IMR-90 (cell line): Measurements from ENCODE around the gene ACTR3C. TPM values are rescaled to one million over a fixed set of nuclear protein-coding genes. Genes with fewer than 3 reads are reported as not detected.
A peak's percentile ranks its signal among the peaks of the same experiment; 100 is the strongest.

Source experiments
- ATAC-seq: fragments of 200-7000 bp; cut with Tn5 transposase; 2 replicates; pipeline ENCODE4 v1.9.1; 2020; ENCODE audit warnings: low read depth, mild to moderate bottlenecking, moderate library complexity
- BruUV-seq: library from RNA; stranded (reverse); fragments of 400-500 nt; replicated peaks from 2 replicates; lab custom pipeline; 2021; lab: Mats Ljungman, UMichigan
- CTCF ChIA-PET: fragments of 300-600 bp; formaldehyde crosslinking; extraction: SDS; loops from one replicate; lab custom pipeline; 2021; ENCODE audit warnings: antibody characterized with exemption; lab: Yijun Ruan, JAX
- POLR2A ChIA-PET: fragments of 300-600 bp; sonication (Branson Sonifier 250); formaldehyde crosslinking; loops from one replicate; lab custom pipeline; 2022; ENCODE audit warnings: antibody characterized with exemption; ENCODE audit not compliant: unreplicated experiment; lab: Charles Lee
- DNase-seq: peaks from one replicate; pipeline ENCODE4 v3.0.0; 2013
- H2AFZ ChIP-seq: replicated peaks from 2 replicates; pipeline ENCODE3; 2013; ENCODE audit warnings: low read length, mild to moderate bottlenecking; ENCODE audit not compliant: poor library complexity
- H2AK5ac ChIP-seq: 2 replicates; pipeline ENCODE4 v1.6.1; 2013; ENCODE audit warnings: low read depth, low read length, inconsistent platforms
- H2AK9ac ChIP-seq: replicated peaks from 2 replicates; pipeline ENCODE3; 2013; ENCODE audit warnings: mild to moderate bottlenecking, low read depth, low read length, moderate library complexity; ENCODE audit not compliant: poor library complexity
- H2BK120ac ChIP-seq: 2 replicates; pipeline ENCODE4 v1.6.1; 2013; ENCODE audit warnings: low read depth, low read length, inconsistent platforms
- H2BK15ac ChIP-seq: 3 replicates; pipeline ENCODE4 v1.6.1; 2013; ENCODE audit warnings: low read depth, low read length, inconsistent platforms
- H2BK20ac ChIP-seq: 2 replicates; pipeline ENCODE4 v1.6.1; 2013; ENCODE audit warnings: low read depth, mild to moderate bottlenecking, inconsistent platforms, low read length, moderate library complexity
- H2BK5ac ChIP-seq: 2 replicates; pipeline ENCODE4 v1.6.1; 2013; ENCODE audit warnings: mild to moderate bottlenecking, low read depth, low read length, inconsistent platforms; ENCODE audit not compliant: poor library complexity, severe bottlenecking
- H3K14ac ChIP-seq: replicated peaks from 2 replicates; pipeline ENCODE4 v1.6.1; 2013; ENCODE audit warnings: low read depth, low read length, inconsistent platforms
- H3K18ac ChIP-seq: 2 replicates; pipeline ENCODE4 v1.6.1; 2013; ENCODE audit warnings: low read depth, low read length, control low read depth
- H3K23ac ChIP-seq: 2 replicates; pipeline ENCODE4 v1.6.1; 2013; ENCODE audit warnings: low read depth, low read length, inconsistent platforms
- H3K27ac ChIP-seq: 2 replicates; pipeline ENCODE4 v1.5.1; 2013; ENCODE audit warnings: mild to moderate bottlenecking, control low read depth, low read length; ENCODE audit not compliant: insufficient read depth
- H3K27me3 ChIP-seq: 2 replicates; pipeline ENCODE4 v1.6.1; 2013; ENCODE audit warnings: low read length; ENCODE audit not compliant: control insufficient read depth, insufficient read depth
- H3K36me3 ChIP-seq: 2 replicates; pipeline ENCODE4 v1.6.1; 2013; ENCODE audit warnings: low read length, mixed read lengths; ENCODE audit not compliant: control insufficient read depth, insufficient read depth
- H3K4ac ChIP-seq: 2 replicates; pipeline ENCODE4 v1.6.1; 2013; ENCODE audit warnings: low read depth, low read length, inconsistent platforms
- H3K4me1 ChIP-seq: 2 replicates; pipeline ENCODE4 v1.6.1; 2013; ENCODE audit warnings: low read length, mixed read lengths; ENCODE audit not compliant: control insufficient read depth, insufficient read depth
- H3K4me2 ChIP-seq: 2 replicates; pipeline ENCODE4 v1.6.1; 2013; ENCODE audit warnings: low read depth, mild to moderate bottlenecking, control low read depth, low read length, moderate library complexity
- H3K4me3 ChIP-seq: 2 replicates; pipeline ENCODE4 v1.5.1; 2013; ENCODE audit warnings: low read depth, mild to moderate bottlenecking, control low read depth, low read length, moderate library complexity; ENCODE audit not compliant: insufficient read depth
- H3K56ac ChIP-seq: 2 replicates; pipeline ENCODE4 v1.6.1; 2013; ENCODE audit warnings: low read length, inconsistent platforms; ENCODE audit not compliant: insufficient read depth; ENCODE audit errors: extremely low read depth
- H3K79me1 ChIP-seq, 2 experiments: 2 replicates each; pipeline ENCODE4 v1.6.1; 2013; ENCODE audit warnings: low read length in 2 of 2, inconsistent platforms in 1 of 2, low read depth in 1 of 2
- H3K9ac ChIP-seq: 2 replicates; pipeline ENCODE4 v1.6.1; 2013; ENCODE audit warnings: low read depth, low read length, control low read depth
- H3K9me1 ChIP-seq: 2 replicates; pipeline ENCODE4 v1.6.1; 2013; ENCODE audit warnings: low read length, inconsistent platforms; ENCODE audit not compliant: insufficient read depth
- H3K9me3 ChIP-seq: 2 replicates; pipeline ENCODE4 v1.6.1; 2013; ENCODE audit warnings: low read length; ENCODE audit not compliant: control insufficient read depth, insufficient read depth
- H4K20me1 ChIP-seq: 2 replicates; pipeline ENCODE4 v1.6.1; 2013; ENCODE audit warnings: low read length, inconsistent platforms; ENCODE audit not compliant: insufficient read depth
- H4K5ac ChIP-seq: 2 replicates; pipeline ENCODE4 v1.6.1; 2013; ENCODE audit warnings: mild to moderate bottlenecking, low read depth, low read length, control low read depth
- H4K8ac ChIP-seq, 2 experiments: 2 replicates each; pipeline ENCODE4 v1.6.1; 2013; ENCODE audit warnings: low read depth in 2 of 2, low read length in 2 of 2, control low read depth in 1 of 2, inconsistent platforms in 1 of 2
- H4K91ac ChIP-seq: 2 replicates; pipeline ENCODE4 v1.6.1; 2013; ENCODE audit warnings: low read depth, low read length, inconsistent platforms; ENCODE audit not compliant: insufficient read depth
- CEBPB ChIP-seq: IDR thresholded peaks from 2 replicates; pipeline ENCODE4 v1.6.1; 2012; ENCODE audit warnings: low read depth, low read length, improper control_type of control experiment
- FOS ChIP-seq: fragments of 150-350 bp; IDR thresholded peaks from 2 replicates; pipeline ENCODE4 v1.6.1; 2016; ENCODE audit warnings: low read depth, low read length
- MAZ ChIP-seq: IDR thresholded peaks from 2 replicates; pipeline ENCODE4 v1.6.1; 2012; ENCODE audit warnings: low read depth, mild to moderate bottlenecking, low read length, improper control_type of control experiment, moderate library complexity, borderline replicate concordance
- NFE2L2 ChIP-seq: fragments of 150-350 bp; IDR thresholded peaks from 2 replicates; pipeline ENCODE4 v1.6.1; 2016; ENCODE audit warnings: low read depth, mild to moderate bottlenecking, low read length
- RFX5 ChIP-seq: IDR thresholded peaks from 2 replicates; pipeline ENCODE4 v1.8.0; 2012; ENCODE audit warnings: low read depth, mild to moderate bottlenecking, low read length, moderate library complexity
- WGBS, 2 experiments: methylation state at CpG; one replicate each; pipeline versions ENCODE4 v1.1.5 to v1.1.7; 2013; ENCODE audit warnings: missing lambda C conversion rate in 2 of 2; ENCODE audit not compliant: insufficient read length in 1 of 2; ENCODE audit errors: extremely low coverage in 2 of 2; 5-methylcytosine and 5-hydroxymethylcytosine counted together
- dilution Hi-C: fragments of 300-500 bp; cut with HindIII; formaldehyde crosslinking; loops from one replicate; pipeline ENCODE4 v1.14.3; 2018; ENCODE audit warnings: low sequenced_read_pairs; ENCODE audit not compliant: unreplicated experiment
- in situ Hi-C: fragments of 300-500 bp; cut with MboI; formaldehyde crosslinking; loops from 3 replicates; pipeline ENCODE4 v1.14.3; 2019; ENCODE audit warnings: low sequenced_read_pairs, inconsistent platforms, mixed read lengths
- intact Hi-C: fragments of 100-400 bp; cut with micrococcal nuclease; formaldehyde crosslinking; loops from 2 replicates; pipeline ENCODE4 v1.10.0; 2022
- polyA plus RNA-seq, 3 experiments: library from polyadenylated mRNA; depleted of rRNA; stranded (reverse); fragments of >200 nt; gene quantifications; 2 replicates each; pipeline ENCODE4 v1.2.3, GENCODE V29; 2012; ENCODE audit warnings: low replicate concordance in 1 of 3
- total RNA-seq: library from RNA; depleted of rRNA; stranded (reverse); fragments of >200 nt; gene quantifications from 2 replicates; pipeline ENCODE4 v1.2.3, GENCODE V29; 2012
- TF ChIP-seq, protein P1 (sequence below): fragments of 150-350 bp; IDR thresholded peaks from 2 replicates; pipeline ENCODE4 v1.6.1; 2016; ENCODE audit warnings: low read depth, mild to moderate bottlenecking, low read length, moderate library complexity, borderline replicate concordance

ACTR3C gene
- total and polyA plus RNA-seq, 2 of the 4 experiments (the other 2 are of a cell fraction): not detected

DNA sequence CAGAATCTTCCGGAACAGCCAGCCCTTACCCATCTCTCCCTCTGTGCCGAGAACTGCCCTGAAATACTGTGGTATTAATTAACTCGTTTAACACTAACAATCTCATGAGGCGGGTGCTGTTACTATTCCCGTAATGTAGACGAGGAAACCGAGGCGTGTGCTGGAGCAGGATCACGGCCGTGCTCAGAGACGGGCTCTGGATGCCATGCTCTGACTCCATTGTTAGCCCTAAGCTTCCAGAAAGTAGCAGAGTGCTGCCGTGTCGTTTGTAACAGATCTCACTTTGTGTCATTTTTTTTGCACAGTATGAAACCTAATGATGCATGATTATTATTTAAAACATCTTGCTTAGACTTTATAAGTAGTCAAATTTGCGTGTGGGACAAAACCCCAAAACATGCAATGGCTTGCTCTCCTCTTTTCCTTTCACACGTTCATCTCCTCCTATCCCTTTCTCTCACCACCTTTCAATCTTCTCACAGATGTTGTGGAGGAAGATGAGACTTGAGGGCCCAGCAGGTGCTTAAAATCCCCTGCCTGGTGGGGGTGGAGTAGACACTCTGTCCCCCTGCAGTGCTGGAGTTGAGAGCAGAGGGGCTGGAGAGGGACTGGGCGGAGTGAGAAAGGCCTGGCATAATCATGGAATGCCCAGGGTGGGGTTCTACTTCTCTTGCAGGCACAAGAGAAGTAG lies 482 bp upstream of the ACTR3C start:
- POLR2A ChIA-PET: no interaction called here
- ATAC-seq: no peak
- peak overlapping the region; percentile 72 for H2AFZ ChIP-seq

More for the DNA sequence above, 482 bp upstream of the ACTR3C start:
- H3K27me3 ChIP-seq: no peaks in the 10 kb centered on the region; the same call in 1 of the 2 replicates
- no peak overlapping the region for H2AK5ac ChIP-seq
- H3K27ac ChIP-seq: no peak overlapping the region
- H3K36me3 ChIP-seq: no peaks in the 10 kb centered on the region
- no peaks in the 10 kb centered on the region for H3K79me1 ChIP-seq
- H2BK20ac ChIP-seq: no peak overlapping the region
- CTCF ChIA-PET: no interaction called here
- no peak overlapping the region for H3K14ac ChIP-seq
- no peak overlapping the region for H3K56ac ChIP-seq
- H3K4me1 ChIP-seq: peaks cover 10% of the 10 kb centered on the region; the same call in 1 of the 2 replicates
- H3K9ac ChIP-seq: no peak overlapping the region
- dilution Hi-C loops (no loop called here), intact Hi-C loops (no loop called here), in situ Hi-C loops (loop anchor here (25.0 kb wide), 1 partner anchor 413 kb away; the partner anchor contains the start of gene GIMAP5)
- H4K8ac ChIP-seq: peak overlapping the region in 1 of 2 experiments; percentile 47; a peak in 1 of 4 replicates
- no peak overlapping the region for H3K23ac ChIP-seq
- H3K4me2 ChIP-seq: no peak overlapping the region
- H3K18ac ChIP-seq: no peak overlapping the region
- no peak overlapping the region for H2BK5ac ChIP-seq
- H2BK120ac ChIP-seq: no peak overlapping the region
- H2AK9ac ChIP-seq: no peak overlapping the region
- no peak overlapping the region for H2BK15ac ChIP-seq
- H3K9me1 ChIP-seq: no peaks in the 10 kb centered on the region
- no peaks in the 10 kb centered on the region for H3K9me3 ChIP-seq
- H3K4ac ChIP-seq: no peak overlapping the region
- H4K20me1 ChIP-seq: no peaks in the 10 kb centered on the region
- no TSS peak for BruUV-seq
- 60% methylated on average over 8 of the region's 16 CpGs; no CpG with 5 or more reads in 1 of the 2 experiments for WGBS, 2 experiments
- H4K91ac ChIP-seq: no peak overlapping the region
- DNase-seq: no peak
- H4K5ac ChIP-seq: no peak overlapping the region
- TF ChIP-seq MAZ (no peak), CEBPB (no peak), RFX5 (no peak), FOS (no peak), NFE2L2 (no peak)
- TF ChIP-seq, protein P1, sequence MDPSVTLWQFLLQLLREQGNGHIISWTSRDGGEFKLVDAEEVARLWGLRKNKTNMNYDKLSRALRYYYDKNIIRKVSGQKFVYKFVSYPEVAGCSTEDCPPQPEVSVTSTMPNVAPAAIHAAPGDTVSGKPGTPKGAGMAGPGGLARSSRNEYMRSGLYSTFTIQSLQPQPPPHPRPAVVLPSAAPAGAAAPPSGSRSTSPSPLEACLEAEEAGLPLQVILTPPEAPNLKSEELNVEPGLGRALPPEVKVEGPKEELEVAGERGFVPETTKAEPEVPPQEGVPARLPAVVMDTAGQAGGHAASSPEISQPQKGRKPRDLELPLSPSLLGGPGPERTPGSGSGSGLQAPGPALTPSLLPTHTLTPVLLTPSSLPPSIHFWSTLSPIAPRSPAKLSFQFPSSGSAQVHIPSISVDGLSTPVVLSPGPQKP: no peak
- no peak overlapping the region for H3K4me3 ChIP-seq
